GM12878 (cell line): ENCODE results near the gene CARD14. TPM values are rescaled to one million over a fixed set of nuclear protein-coding genes. Genes with fewer than 3 reads are reported as not detected.

ENCODE experiments used
- FOXM1 ChIP-seq: IDR thresholded peaks from 2 replicates; pipeline ENCODE4 v1.6.1; 2012; ENCODE audit warnings: low read depth, mild to moderate bottlenecking, inconsistent platforms, low read length, moderate library complexity
- IRF5 ChIP-seq: fragments of 450-650 bp; IDR thresholded peaks from 2 replicates; pipeline ENCODE4 v1.6.1; 2017; ENCODE audit warnings: borderline replicate concordance
- MEF2B ChIP-seq: fragments of 450-650 bp; IDR thresholded peaks from 2 replicates; pipeline ENCODE4 v1.6.1; 2018; ENCODE audit warnings: mild to moderate bottlenecking, moderate library complexity; ENCODE audit not compliant: partially characterized antibody, poor library complexity, severe bottlenecking
- MTA2 ChIP-seq: fragments of 450-650 bp; IDR thresholded peaks from 2 replicates; pipeline ENCODE4 v1.6.1; 2016; ENCODE audit warnings: low read depth, mild to moderate bottlenecking, moderate library complexity
- MXI1 ChIP-seq: fragments of 150-350 bp; IDR thresholded peaks from 2 replicates; pipeline ENCODE4 v1.6.1; 2011; ENCODE audit warnings: low read depth, mild to moderate bottlenecking, inconsistent platforms, low read length, improper control_type of control experiment
- NR2C2 ChIP-seq: IDR thresholded peaks from 2 replicates; pipeline ENCODE4 v1.6.1; 2011; ENCODE audit warnings: borderline replicate concordance, low read depth; ENCODE audit not compliant: control insufficient read depth, insufficient read length
- WRNIP1 ChIP-seq: IDR thresholded peaks from 2 replicates; pipeline ENCODE4 v1.6.1; 2011; ENCODE audit warnings: low read depth, low read length, improper control_type of control experiment, borderline replicate concordance
- ZBTB33 ChIP-seq: fragments of 450-650 bp; IDR thresholded peaks from 2 replicates; pipeline ENCODE4 v1.6.1; 2017; ENCODE audit warnings: mild to moderate bottlenecking
- ZNF384 ChIP-seq: IDR thresholded peaks from 2 replicates; pipeline ENCODE4 v1.6.1; 2012; ENCODE audit warnings: low read depth, mild to moderate bottlenecking, low read length, improper control_type of control experiment, borderline replicate concordance
- polyA plus RNA-seq, 11 experiments: library from polyadenylated mRNA; depleted of rRNA in 4 of 11; unstranded in 6 of 11; stranded (reverse) in 5 of 11; fragments of >200 nt; fragmentation: Nextera tagmentation in 4 of 11; fragmentation: Illumina TruSeq in 1 of 11; extraction: Ambion mirVana in 4 of 11; extraction: Trizol in 1 of 11; gene quantifications; 1 replicate in 1 of 11; 2 replicates in 10 of 11; pipeline versions ENCODE4 v1.2.1 to v1.2.3, GENCODE V29; 2011 to 2016; ENCODE audit warnings: inconsistent platforms in 2 of 11, missing spikeins in 2 of 11, low read depth in 1 of 11
- total RNA-seq, 4 experiments: library from RNA; depleted of rRNA in 3 of 4; stranded (reverse); fragments of >200 nt in 3 of 4; fragmentation: Illumina TruSeq in 1 of 4; extraction: Trizol in 1 of 4; gene quantifications; 2 replicates each; pipeline versions ENCODE4 v1.2.1 to v1.2.3, GENCODE V29; 2013 to 2021
- TF ChIP-seq, protein P1 (sequence below): IDR thresholded peaks from 2 replicates; pipeline ENCODE4 v1.6.1; 2012; ENCODE audit warnings: improper control_type of control experiment, low read depth, low read length; ENCODE audit not compliant: insufficient replicate concordance
- TF ChIP-seq, protein P2 (sequence below): fragments of 450-650 bp; IDR thresholded peaks from 2 replicates; pipeline ENCODE4 v1.6.1; 2018; ENCODE audit warnings: mild to moderate bottlenecking, low read depth, moderate library complexity; ENCODE audit not compliant: partially characterized antibody
- TF ChIP-seq, protein P3 (sequence below): IDR thresholded peaks from 2 replicates; pipeline ENCODE4 v1.6.1; 2011; ENCODE audit warnings: low read depth, mild to moderate bottlenecking, low read length, moderate library complexity, borderline replicate concordance; ENCODE audit errors: extremely low read depth

CARD14 gene
- total and polyA plus RNA-seq, 10 of the 15 experiments (the other 5 are each of a cell fraction or from before 2014, with no cell fraction given) = 0.08 to 0.15 TPM; not detected in 8

DNA sequence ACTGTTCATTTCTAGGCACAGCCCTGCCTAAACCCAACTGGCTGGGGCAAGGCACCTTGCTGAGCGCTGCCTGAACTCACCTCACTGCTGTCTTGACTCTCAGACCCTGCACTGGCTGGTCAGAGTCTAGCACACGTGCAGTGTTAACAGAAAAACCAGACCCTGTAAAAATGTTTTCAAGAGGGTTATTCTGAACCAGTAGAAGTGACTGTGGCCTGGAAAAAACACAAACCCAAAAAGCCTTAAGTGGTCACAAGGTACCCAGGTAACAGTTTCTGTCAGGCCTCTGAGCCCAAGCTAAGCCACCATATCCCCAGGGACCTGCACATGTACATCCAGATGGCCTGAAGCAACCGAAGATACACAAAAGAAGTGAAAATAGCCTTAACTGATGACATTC is 16.8 kb upstream of the CARD14 start (continued):
- TF ChIP-seq, protein P1, sequence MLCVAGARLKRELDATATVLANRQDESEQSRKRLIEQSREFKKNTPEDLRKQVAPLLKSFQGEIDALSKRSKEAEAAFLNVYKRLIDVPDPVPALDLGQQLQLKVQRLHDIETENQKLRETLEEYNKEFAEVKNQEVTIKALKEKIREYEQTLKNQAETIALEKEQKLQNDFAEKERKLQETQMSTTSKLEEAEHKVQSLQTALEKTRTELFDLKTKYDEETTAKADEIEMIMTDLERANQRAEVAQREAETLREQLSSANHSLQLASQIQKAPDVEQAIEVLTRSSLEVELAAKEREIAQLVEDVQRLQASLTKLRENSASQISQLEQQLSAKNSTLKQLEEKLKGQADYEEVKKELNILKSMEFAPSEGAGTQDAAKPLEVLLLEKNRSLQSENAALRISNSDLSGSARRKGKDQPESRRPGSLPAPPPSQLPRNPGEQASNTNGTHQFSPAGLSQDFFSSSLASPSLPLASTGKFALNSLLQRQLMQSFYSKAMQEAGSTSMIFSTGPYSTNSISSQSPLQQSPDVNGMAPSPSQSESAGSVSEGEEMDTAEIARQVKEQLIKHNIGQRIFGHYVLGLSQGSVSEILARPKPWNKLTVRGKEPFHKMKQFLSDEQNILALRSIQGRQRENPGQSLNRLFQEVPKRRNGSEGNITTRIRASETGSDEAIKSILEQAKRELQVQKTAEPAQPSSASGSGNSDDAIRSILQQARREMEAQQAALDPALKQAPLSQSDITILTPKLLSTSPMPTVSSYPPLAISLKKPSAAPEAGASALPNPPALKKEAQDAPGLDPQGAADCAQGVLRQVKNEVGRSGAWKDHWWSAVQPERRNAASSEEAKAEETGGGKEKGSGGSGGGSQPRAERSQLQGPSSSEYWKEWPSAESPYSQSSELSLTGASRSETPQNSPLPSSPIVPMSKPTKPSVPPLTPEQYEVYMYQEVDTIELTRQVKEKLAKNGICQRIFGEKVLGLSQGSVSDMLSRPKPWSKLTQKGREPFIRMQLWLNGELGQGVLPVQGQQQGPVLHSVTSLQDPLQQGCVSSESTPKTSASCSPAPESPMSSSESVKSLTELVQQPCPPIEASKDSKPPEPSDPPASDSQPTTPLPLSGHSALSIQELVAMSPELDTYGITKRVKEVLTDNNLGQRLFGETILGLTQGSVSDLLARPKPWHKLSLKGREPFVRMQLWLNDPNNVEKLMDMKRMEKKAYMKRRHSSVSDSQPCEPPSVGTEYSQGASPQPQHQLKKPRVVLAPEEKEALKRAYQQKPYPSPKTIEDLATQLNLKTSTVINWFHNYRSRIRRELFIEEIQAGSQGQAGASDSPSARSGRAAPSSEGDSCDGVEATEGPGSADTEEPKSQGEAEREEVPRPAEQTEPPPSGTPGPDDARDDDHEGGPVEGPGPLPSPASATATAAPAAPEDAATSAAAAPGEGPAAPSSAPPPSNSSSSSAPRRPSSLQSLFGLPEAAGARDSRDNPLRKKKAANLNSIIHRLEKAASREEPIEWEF = no peak
- TF ChIP-seq ZNF384 (no peak), MXI1 (no peak), MEF2B (peak; percentile 89), WRNIP1 (no peak), IRF5 (no peak), MTA2 (peak; percentile 32; the same call in 1 of the 2 replicates), NR2C2 (no peak), ZBTB33 (no peak), FOXM1 (no peak)
- TF ChIP-seq, protein P2, sequence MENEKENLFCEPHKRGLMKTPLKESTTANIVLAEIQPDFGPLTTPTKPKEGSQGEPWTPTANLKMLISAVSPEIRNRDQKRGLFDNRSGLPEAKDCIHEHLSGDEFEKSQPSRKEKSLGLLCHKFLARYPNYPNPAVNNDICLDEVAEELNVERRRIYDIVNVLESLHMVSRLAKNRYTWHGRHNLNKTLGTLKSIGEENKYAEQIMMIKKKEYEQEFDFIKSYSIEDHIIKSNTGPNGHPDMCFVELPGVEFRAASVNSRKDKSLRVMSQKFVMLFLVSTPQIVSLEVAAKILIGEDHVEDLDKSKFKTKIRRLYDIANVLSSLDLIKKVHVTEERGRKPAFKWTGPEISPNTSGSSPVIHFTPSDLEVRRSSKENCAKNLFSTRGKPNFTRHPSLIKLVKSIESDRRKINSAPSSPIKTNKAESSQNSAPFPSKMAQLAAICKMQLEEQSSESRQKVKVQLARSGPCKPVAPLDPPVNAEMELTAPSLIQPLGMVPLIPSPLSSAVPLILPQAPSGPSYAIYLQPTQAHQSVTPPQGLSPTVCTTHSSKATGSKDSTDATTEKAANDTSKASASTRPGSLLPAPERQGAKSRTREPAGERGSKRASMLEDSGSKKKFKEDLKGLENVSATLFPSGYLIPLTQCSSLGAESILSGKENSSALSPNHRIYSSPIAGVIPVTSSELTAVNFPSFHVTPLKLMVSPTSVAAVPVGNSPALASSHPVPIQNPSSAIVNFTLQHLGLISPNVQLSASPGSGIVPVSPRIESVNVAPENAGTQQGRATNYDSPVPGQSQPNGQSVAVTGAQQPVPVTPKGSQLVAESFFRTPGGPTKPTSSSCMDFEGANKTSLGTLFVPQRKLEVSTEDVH = no peak
- TF ChIP-seq, protein P3, sequence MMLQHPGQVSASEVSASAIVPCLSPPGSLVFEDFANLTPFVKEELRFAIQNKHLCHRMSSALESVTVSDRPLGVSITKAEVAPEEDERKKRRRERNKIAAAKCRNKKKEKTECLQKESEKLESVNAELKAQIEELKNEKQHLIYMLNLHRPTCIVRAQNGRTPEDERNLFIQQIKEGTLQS = no peak
